Subcutaneous abdominal adipose tissue (tissue), 5 donors: ENCODE measurements around the gene MAGEF1.

ENCODE experiments used
- H3K27ac ChIP-seq: one replicate; pipeline ENCODE4 v1.7.0; 2013; ENCODE audit warnings: low read depth, mild to moderate bottlenecking, inconsistent platforms, low read length, moderate library complexity
- H3K27me3 ChIP-seq, 5 donors: one replicate each; pipeline ENCODE4 v1.7.0; 2013; ENCODE audit warnings: low read length in 5 of 5, inconsistent platforms in 1 of 5; ENCODE audit not compliant: control insufficient read depth in 5 of 5, insufficient read depth in 4 of 5
- H3K36me3 ChIP-seq, 5 donors: one replicate each; pipeline ENCODE4 v1.7.0; 2013; ENCODE audit warnings: low read length in 5 of 5; ENCODE audit not compliant: control insufficient read depth in 5 of 5, insufficient read depth in 5 of 5
- H3K4me1 ChIP-seq, 5 donors: one replicate each; pipeline ENCODE4 v1.7.0; 2013; ENCODE audit warnings: low read length in 5 of 5, mild to moderate bottlenecking in 3 of 5, moderate library complexity in 1 of 5; ENCODE audit not compliant: control insufficient read depth in 5 of 5, insufficient read depth in 5 of 5
- H3K4me3 ChIP-seq, 5 donors: one replicate each; pipeline ENCODE4 v1.7.0; 2013; ENCODE audit warnings: low read length in 5 of 5, low read depth in 1 of 5
- H3K9ac ChIP-seq, 5 donors: one replicate each; pipeline ENCODE4 v1.7.0; 2013; ENCODE audit warnings: low read length in 5 of 5, mild to moderate bottlenecking in 4 of 5, moderate library complexity in 3 of 5
- H3K9me3 ChIP-seq, 5 donors: one replicate each; pipeline ENCODE4 v1.7.0; 2013; ENCODE audit warnings: low read length in 5 of 5; ENCODE audit not compliant: control insufficient read depth in 5 of 5
- donor health status: healthy.
- donor health status: healthy.
- donor health status: healthy.
- donor health status: healthy.
- donor health status: healthy.

Gene MAGEF1

GRCh38 chr3:184691397-184692231 is 20.2 kb downstream of the MAGEF1 start:
- H3K27me3 ChIP-seq, result no peaks in the 10 kb centered on the region
- no peaks in the 10 kb centered on the region for H3K36me3 ChIP-seq
- no peaks in the 10 kb centered on the region for H3K9me3 ChIP-seq
- H3K4me1 ChIP-seq, result peaks cover 6 to 65% (median 51%) of the 10 kb centered on the region in 5 donors
- H3K9ac ChIP-seq, result peak overlapping the region in 1 of 5 donors; percentile 23
- no peak overlapping the region for H3K27ac ChIP-seq
- peak overlapping the region in 3 of 5 donors; percentile 4 to 12 (median 9) for H3K4me3 ChIP-seq

- H3K4me3 ChIP-seq, result no peak overlapping the region
- H3K27me3 ChIP-seq, result no peaks in the 10 kb centered on the region
- H3K4me1 ChIP-seq, result peaks cover 9 to 74% (median 57%) of the 10 kb centered on the region in 5 donors
- no peaks in the 10 kb centered on the region for H3K9me3 ChIP-seq
- H3K9ac ChIP-seq, result no peak overlapping the region
- no peaks in the 10 kb centered on the region for H3K36me3 ChIP-seq
- H3K27ac ChIP-seq, result no peak overlapping the region
Observed at GRCh38 chr3:184690192-184690883, 21.5 kb downstream of the MAGEF1 start.

- Histone ChIP-seq H3K4me3 (no peak overlapping the region), H3K4me1 (peaks cover 5 to 66% (median 47%) of the 10 kb centered on the region in 5 donors), H3K9ac (no peak overlapping the region), H3K27ac (no peak overlapping the region), H3K9me3 (no peaks in the 10 kb centered on the region), H3K27me3 (peaks cover 0 to 3% (median 0%) of the 10 kb centered on the region in 5 donors), H3K36me3 (no peaks in the 10 kb centered on the region)
Observed at GRCh38 chr3:184688882-184689271, 23.0 kb downstream of the MAGEF1 start.

GRCh38 chr3:184688251-184688881 is 23.5 kb downstream of the MAGEF1 start:
- Histone ChIP-seq H3K9me3 (no peaks in the 10 kb centered on the region), H3K27ac (no peak overlapping the region), H3K4me3 (no peak overlapping the region), H3K27me3 (peaks cover 0 to 3% (median 0%) of the 10 kb centered on the region in 5 donors), H3K9ac (no peak overlapping the region), H3K4me1 (peaks cover 5 to 60% (median 41%) of the 10 kb centered on the region in 5 donors), H3K36me3 (no peaks in the 10 kb centered on the region)

- peak overlapping the region in 1 of 5 donors; percentile 40 for H3K4me3 ChIP-seq
- H3K9me3 ChIP-seq, result no peaks in the 10 kb centered on the region
- H3K36me3 ChIP-seq, result no peaks in the 10 kb centered on the region
- no peak overlapping the region for H3K9ac ChIP-seq
- H3K27ac ChIP-seq, result no peak overlapping the region
- peaks cover 5 to 52% (median 36%) of the 10 kb centered on the region in 5 donors for H3K4me1 ChIP-seq
- H3K27me3 ChIP-seq, result peaks cover 0 to 3% (median 0%) of the 10 kb centered on the region in 5 donors
Observed at GRCh38 chr3:184687363-184688015, 24.4 kb downstream of the MAGEF1 start.

GRCh38 chr3:184685646-184686045 is 26.2 kb downstream of the MAGEF1 start:
- H3K4me3 ChIP-seq, result peak overlapping the region in 1 of 5 donors; percentile 19
- peaks cover 3 to 33% (median 21%) of the 10 kb centered on the region in 5 donors for H3K4me1 ChIP-seq
- peaks cover 0 to 3% (median 0%) of the 10 kb centered on the region in 5 donors for H3K27me3 ChIP-seq
- no peaks in the 10 kb centered on the region for H3K9me3 ChIP-seq
- H3K36me3 ChIP-seq, result no peaks in the 10 kb centered on the region
- no peak overlapping the region for H3K27ac ChIP-seq
- no peak overlapping the region for H3K9ac ChIP-seq

GRCh38 chr3:184685055-184685454 is 26.8 kb downstream of the MAGEF1 start:
- no peaks in the 10 kb centered on the region for H3K9me3 ChIP-seq
- peaks cover 3 to 33% (median 21%) of the 10 kb centered on the region in 5 donors for H3K4me1 ChIP-seq
- H3K9ac ChIP-seq, result no peak overlapping the region
- H3K27me3 ChIP-seq, result peaks cover 0 to 3% (median 0%) of the 10 kb centered on the region in 5 donors
- no peak overlapping the region for H3K27ac ChIP-seq
- H3K4me3 ChIP-seq, result no peak overlapping the region
- no peaks in the 10 kb centered on the region for H3K36me3 ChIP-seq

GRCh38 chr3:184683900-184684560 is 27.8 kb downstream of the MAGEF1 start:
- Histone ChIP-seq H3K4me1 (peaks cover 3 to 39% (median 26%) of the 10 kb centered on the region in 5 donors), H3K27me3 (peaks cover 0 to 3% (median 0%) of the 10 kb centered on the region in 5 donors), H3K9me3 (no peaks in the 10 kb centered on the region), H3K27ac (no peak overlapping the region), H3K9ac (no peak overlapping the region), H3K36me3 (no peaks in the 10 kb centered on the region), H3K4me3 (no peak overlapping the region)

GRCh38 chr3:184683234-184683633 is 28.6 kb downstream of the MAGEF1 start:
- Histone ChIP-seq H3K4me3 (no peak overlapping the region), H3K9ac (no peak overlapping the region), H3K4me1 (peaks cover 3 to 42% (median 28%) of the 10 kb centered on the region in 5 donors), H3K27ac (no peak overlapping the region), H3K36me3 (no peaks in the 10 kb centered on the region), H3K9me3 (no peaks in the 10 kb centered on the region), H3K27me3 (peaks cover 0 to 3% (median 0%) of the 10 kb centered on the region in 5 donors)
